Effector memory CD8-positive, alpha-beta T cell (primary cell): ENCODE results near the gene KCNMA1.

Source experiments
- ATAC-seq: fragments of 150-1000 bp; cut with Tn5 transposase; replicated peaks from 2 replicates; pipeline ENCODE4 v1.10.0; 2021; ENCODE audit warnings: mild to moderate bottlenecking, moderate library complexity
- DNase-seq, 3 experiments: peaks; one replicate each; pipeline ENCODE4 v3.0.0; 2021
- H3K27ac Mint-ChIP-seq, 2 donors: one replicate each; pipeline ENCODE4 v1.8.0; 2022; ENCODE audit warnings: mild to moderate bottlenecking in 2 of 2, mixed read lengths in 2 of 2, moderate library complexity in 2 of 2
- H3K27me3 Mint-ChIP-seq, 2 donors: one replicate each; pipeline ENCODE4 v1.8.0; 2022; ENCODE audit warnings: mixed read lengths in 2 of 2
- H3K36me3 Mint-ChIP-seq: one replicate; pipeline ENCODE4 v1.8.0; 2022; ENCODE audit warnings: mild to moderate bottlenecking, moderate library complexity, mixed read lengths; ENCODE audit not compliant: insufficient read depth
- H3K4me1 Mint-ChIP-seq, 2 donors: one replicate each; pipeline ENCODE4 v1.8.0; 2022; ENCODE audit warnings: low read depth in 2 of 2, mixed read lengths in 2 of 2
- H3K4me3 Mint-ChIP-seq, 2 donors: one replicate each; pipeline ENCODE4 v1.8.0; 2022; ENCODE audit warnings: mild to moderate bottlenecking in 2 of 2, mixed read lengths in 2 of 2, moderate library complexity in 2 of 2
- H3K9me3 Mint-ChIP-seq, 2 donors: one replicate each; pipeline ENCODE4 v1.8.0; 2022; ENCODE audit warnings: mixed read lengths in 2 of 2

The KCNMA1 gene

DNA sequence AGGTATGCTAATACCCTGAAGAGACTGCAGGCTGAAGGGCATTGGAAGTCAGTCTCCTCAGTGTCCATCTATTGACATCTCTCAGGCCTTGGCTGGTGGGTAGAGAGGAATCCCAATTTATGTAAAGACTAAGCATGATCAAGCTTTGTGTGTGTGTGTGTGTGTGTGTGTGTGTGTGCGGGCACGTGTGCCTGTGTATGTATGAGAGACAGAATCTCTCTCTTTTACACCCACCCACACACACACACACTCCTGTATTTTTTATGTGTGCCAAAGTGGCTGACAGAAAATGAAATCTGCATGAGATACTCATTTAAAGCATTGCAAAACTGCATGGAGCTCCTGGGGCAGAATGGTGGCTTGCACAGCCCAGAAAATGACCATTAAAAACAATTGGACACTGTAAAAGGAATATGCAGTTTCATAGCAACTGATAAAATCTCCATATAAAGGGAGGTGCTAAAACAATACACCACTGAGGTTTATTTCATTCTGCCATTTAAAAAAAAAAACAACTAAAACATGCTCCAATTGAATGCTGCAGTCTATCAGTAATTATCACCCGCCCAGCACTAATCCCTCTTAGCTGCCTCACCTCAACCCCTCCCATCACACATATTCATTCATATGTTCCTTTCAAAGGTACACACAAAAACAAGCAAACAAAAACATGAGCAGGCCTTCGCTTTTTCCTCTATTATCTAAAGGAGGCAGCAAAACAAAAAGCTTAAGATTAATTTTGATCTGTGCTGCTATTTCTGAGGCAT is 385.0 kb downstream of the KCNMA1 start:
- H3K27ac Mint-ChIP-seq, result peak overlapping the region; percentile 54 to 89

DNA sequence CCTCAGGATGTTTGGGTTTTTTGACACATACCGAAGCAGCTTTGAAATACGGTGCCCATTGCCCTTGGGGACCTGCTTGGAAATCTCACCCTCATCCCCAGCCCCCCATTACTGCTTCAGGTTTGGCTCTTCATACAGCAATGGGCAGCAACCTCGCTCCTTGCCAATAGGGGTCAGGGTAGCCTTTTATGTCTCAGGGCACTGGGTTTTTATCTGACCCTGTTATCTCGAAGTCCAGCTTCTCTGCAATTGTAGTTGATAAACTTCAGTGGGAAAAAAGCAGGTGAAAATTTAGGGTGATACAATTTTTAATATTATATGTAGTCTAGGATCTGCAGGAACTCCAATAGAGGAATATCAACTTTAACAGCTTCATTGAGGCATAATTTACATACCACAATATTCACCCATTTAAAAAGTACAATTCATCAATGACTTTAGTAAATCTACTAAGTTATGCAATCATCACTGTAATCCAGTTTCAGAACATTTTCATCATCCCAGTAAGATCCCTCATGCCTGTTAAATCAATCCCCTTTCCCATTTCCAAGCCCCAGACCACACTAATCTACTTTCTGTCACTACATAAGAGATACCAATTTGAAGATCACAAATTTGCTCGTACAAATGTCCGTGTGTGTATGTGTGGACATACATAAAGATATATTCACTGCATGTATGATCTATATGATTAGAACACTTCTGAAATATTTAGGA is 386.2 kb downstream of the KCNMA1 start:
- peaks cover 15 to 21% of the 10 kb centered on the region in 2 donors for H3K4me1 Mint-ChIP-seq
- peak overlapping the region in 1 of 2 donors; percentile 54 for H3K27ac Mint-ChIP-seq
- no peaks in the 10 kb centered on the region for H3K27me3 Mint-ChIP-seq
- DNase-seq (peak; percentile 15 to 27 (median 20)), ATAC-seq (peak; percentile 45)
- no peaks in the 10 kb centered on the region for H3K9me3 Mint-ChIP-seq
- H3K36me3 Mint-ChIP-seq, result no peaks in the 10 kb centered on the region
- no peak overlapping the region for H3K4me3 Mint-ChIP-seq

More for the DNA sequence above, 385.0 kb downstream of the KCNMA1 start:
- DNase-seq, result no peak
- Mint-ChIP-seq H3K4me3 (no peak overlapping the region), H3K36me3 (no peaks in the 10 kb centered on the region), H3K9me3 (peaks cover 0 to 2% of the 10 kb centered on the region in 2 donors), H3K4me1 (peaks cover 11 to 15% of the 10 kb centered on the region in 2 donors), H3K27me3 (no peaks in the 10 kb centered on the region)
- no peak for ATAC-seq

DNA sequence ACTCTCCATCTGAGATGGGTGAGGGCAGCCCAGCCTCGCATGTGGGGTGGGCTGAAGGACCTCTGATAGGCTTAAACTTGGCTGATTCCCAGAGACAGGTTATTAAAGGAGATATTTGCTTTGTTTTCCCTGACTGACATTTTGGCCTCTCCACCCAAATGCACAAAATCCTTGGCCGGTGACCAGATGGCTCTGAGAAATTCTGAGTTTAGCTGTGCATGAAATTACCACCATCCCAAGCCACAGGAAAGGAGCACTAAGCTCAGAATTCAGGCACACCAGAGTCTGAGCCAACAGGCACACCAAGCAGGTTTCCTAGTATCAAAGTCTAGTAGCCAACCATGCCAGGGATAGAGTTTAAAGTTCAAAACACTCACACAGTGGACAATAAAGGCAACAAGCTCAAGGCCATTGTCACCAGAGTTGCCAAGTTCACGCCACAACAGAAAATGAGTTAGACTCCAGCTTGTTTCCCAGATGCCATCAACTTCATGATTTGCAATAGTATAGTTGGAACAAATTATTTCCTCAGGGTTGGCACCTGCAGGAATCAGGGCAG is 387.6 kb downstream of the KCNMA1 start:
- no peak for ATAC-seq
- no peaks in the 10 kb centered on the region for H3K27me3 Mint-ChIP-seq
- no peaks in the 10 kb centered on the region for H3K36me3 Mint-ChIP-seq
- H3K27ac Mint-ChIP-seq, result no peak overlapping the region
- no peak for DNase-seq
- H3K4me3 Mint-ChIP-seq, result no peak overlapping the region
- H3K9me3 Mint-ChIP-seq, result no peaks in the 10 kb centered on the region
- peaks cover 15 to 21% of the 10 kb centered on the region in 2 donors for H3K4me1 Mint-ChIP-seq

DNA sequence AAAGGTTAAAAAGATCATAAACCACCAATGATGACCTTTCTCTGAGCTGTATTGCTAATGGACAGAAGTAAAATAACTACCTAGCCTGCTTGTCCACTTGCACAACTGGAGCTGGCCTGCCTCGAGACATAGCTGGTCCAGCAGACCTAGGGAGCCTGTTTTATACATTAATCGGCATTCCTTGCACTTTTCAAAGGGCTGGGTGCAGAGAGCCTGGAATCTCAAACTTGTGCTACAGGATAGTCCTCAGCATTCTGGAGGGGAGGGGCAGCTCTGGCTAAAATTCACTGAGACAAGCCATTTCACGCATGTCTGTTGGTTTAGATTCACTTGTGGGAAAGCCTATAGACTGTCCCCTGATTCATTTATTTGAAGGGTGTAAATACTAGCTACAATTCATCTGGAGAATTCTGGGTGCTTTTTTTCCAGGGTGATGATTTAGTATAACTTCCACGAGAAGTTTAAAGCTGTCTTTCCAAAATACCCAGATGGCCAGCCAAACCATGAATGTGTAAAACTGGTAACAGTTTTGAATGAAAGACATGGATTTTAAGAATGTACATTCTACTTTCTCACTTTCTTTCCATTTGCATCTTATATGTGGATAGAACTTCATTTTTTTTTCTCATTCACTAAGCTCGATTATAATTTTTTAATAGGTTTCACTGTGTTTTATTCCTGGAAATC is 389.4 kb downstream of the KCNMA1 start:
- Mint-ChIP-seq H3K4me3 (no peak overlapping the region), H3K4me1 (peaks cover 15 to 21% of the 10 kb centered on the region in 2 donors), H3K27ac (no peak overlapping the region), H3K27me3 (no peaks in the 10 kb centered on the region), H3K36me3 (no peaks in the 10 kb centered on the region), H3K9me3 (no peaks in the 10 kb centered on the region)
- ATAC-seq (no peak), DNase-seq (no peak)

DNA sequence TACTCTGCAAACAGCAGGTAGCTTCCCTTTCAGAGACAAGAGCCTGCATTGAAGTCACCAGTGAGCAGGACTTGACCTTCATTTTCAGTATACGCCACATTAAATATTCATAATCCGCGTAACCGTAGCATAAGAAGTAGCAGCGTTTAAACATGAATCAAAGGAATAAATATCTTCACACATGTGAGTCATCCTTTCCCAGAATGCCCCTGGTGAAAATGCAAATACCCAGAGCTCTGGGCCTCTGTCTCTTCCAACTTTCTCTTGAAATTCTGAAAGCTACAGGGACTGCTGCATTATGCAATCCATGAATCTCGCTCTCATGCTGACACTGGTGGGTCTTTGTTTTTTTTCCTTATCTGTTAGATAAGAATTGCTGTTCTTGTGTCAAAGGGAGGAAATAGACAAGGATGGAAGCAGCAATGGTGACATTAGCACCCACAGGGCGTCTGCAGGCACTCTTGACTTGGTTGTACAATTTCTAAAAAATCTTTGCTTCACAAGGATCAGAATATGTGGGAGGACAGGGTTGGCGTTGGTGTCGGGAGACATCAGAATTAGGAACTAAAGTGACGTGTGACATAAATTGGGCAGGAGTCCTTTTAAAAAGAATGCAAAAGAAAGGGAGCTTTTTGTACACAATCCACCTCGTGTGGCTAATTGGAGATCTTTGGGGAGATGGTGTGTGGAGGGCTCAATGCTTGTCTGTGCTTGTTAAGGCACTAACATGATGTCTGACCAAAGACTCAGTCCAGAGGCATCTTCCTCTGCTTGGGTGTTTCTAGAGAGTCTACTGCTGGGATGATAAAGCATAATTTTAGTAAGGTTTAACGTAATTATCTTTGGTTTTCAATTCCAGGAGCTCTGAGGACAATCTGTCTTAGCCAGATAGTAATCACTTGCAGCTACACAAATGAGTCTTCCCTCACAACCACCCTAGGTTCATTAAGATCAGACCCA is 390.3 kb downstream of the KCNMA1 start:
- H3K4me3 Mint-ChIP-seq, result peak overlapping the region in 1 of 2 donors; percentile 7
- no peak overlapping the region for H3K27ac Mint-ChIP-seq
- no peaks in the 10 kb centered on the region for H3K27me3 Mint-ChIP-seq
- H3K4me1 Mint-ChIP-seq, result peaks cover 7 to 15% of the 10 kb centered on the region in 2 donors
- ATAC-seq (no peak), DNase-seq (no peak)
- no peaks in the 10 kb centered on the region for H3K36me3 Mint-ChIP-seq
- no peaks in the 10 kb centered on the region for H3K9me3 Mint-ChIP-seq

DNA sequence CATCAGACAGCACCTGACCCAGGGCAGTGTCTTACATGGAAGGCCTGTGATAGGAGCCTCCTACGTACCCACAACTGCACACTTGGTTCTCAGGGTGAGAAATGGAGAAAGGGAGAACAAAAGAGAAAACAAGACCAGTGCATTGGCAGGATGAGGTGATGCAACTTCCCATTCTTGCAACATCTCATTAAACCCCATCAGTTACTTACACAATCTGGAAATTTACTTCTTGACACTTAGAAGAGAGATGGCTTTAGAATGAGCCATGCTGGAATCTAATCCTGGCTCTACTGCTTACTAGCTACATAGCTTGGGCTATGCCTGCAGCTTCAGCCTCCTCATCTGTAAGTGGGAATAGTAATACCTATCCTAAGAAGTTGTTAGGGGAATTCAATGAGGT is 391.7 kb downstream of the KCNMA1 start:
- DNase-seq, result no peak
- H3K36me3 Mint-ChIP-seq, result no peaks in the 10 kb centered on the region
- H3K9me3 Mint-ChIP-seq, result no peaks in the 10 kb centered on the region
- no peak overlapping the region for H3K4me3 Mint-ChIP-seq
- H3K27me3 Mint-ChIP-seq, result no peaks in the 10 kb centered on the region
- no peak overlapping the region for H3K27ac Mint-ChIP-seq
- H3K4me1 Mint-ChIP-seq, result peaks cover 0 to 13% of the 10 kb centered on the region in 2 donors
- ATAC-seq, result no peak

DNA sequence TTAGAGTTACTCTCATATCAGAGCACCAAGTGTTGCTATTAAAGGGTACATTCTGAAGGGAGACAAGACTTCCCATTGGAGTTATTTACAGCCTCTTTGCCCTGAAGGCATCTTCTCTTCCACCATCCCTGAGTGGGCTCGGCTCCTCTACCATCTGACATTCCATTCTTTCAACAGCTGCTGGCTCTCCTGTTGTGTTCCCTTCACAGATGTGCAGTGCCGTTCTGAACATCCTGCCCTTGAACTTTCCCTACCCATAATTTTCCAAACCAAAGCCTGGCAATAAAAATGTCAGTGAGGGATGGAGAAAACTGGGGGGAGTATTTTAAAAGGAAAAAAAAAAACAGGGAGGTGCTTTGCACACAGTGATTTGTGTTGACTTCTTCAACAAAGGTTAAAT is 392.9 kb downstream of the KCNMA1 start:
- no peak for ATAC-seq
- no peak overlapping the region for H3K4me3 Mint-ChIP-seq
- H3K27ac Mint-ChIP-seq, result no peak overlapping the region
- no peaks in the 10 kb centered on the region for H3K9me3 Mint-ChIP-seq
- no peak for DNase-seq
- H3K27me3 Mint-ChIP-seq, result no peaks in the 10 kb centered on the region
- H3K4me1 Mint-ChIP-seq, result peaks cover 0 to 13% of the 10 kb centered on the region in 2 donors
- H3K36me3 Mint-ChIP-seq, result no peaks in the 10 kb centered on the region

DNA sequence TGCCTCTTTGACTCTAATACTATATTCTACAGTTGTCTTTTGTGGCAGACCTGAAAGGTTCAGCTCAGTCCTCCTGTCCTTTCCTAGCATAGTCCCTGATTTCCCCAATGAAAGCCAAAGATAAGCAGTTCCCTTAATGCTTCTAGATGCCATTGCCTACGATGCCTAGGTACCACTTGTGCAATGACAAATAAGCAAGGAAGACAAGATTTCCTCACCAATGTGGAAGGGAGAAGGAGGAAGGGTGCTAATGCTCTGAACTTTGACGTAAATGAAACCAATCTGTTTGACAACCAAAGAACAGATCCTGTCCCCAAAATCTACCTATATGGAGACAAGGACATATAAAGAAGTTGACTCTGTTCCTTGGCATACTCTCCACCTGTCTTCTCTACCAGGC is 393.3 kb downstream of the KCNMA1 start:
- H3K27me3 Mint-ChIP-seq, result no peaks in the 10 kb centered on the region
- no peak overlapping the region for H3K27ac Mint-ChIP-seq
- no peak overlapping the region for H3K4me3 Mint-ChIP-seq
- H3K4me1 Mint-ChIP-seq, result peaks cover 0 to 13% of the 10 kb centered on the region in 2 donors
- DNase-seq, result no peak
- H3K9me3 Mint-ChIP-seq, result no peaks in the 10 kb centered on the region
- no peak for ATAC-seq
- H3K36me3 Mint-ChIP-seq, result no peaks in the 10 kb centered on the region

DNA sequence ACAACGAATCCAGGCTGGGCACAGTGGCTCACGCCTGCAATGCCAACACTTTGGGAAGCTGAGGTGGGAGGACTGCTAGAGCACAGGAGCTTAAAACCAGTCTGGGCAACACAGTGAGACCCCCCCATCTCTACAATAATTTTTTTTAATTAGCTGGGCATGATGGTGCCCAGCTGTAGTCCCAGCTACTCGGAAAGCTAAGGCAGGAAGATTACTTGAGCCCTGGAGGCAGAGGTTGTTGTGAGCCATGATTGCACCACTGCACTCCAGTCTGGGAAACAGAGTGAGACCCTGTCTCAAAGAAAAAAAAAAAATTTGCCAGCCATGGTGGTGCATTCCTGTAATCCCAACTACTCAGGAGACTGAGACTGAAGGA is 396.3 kb downstream of the KCNMA1 start:
- Mint-ChIP-seq H3K27me3 (no peaks in the 10 kb centered on the region), H3K36me3 (no peaks in the 10 kb centered on the region), H3K4me3 (no peak overlapping the region), H3K4me1 (peaks cover 0 to 3% of the 10 kb centered on the region in 2 donors), H3K9me3 (no peaks in the 10 kb centered on the region), H3K27ac (no peak overlapping the region)
- no peak for DNase-seq
- ATAC-seq, result no peak

DNA sequence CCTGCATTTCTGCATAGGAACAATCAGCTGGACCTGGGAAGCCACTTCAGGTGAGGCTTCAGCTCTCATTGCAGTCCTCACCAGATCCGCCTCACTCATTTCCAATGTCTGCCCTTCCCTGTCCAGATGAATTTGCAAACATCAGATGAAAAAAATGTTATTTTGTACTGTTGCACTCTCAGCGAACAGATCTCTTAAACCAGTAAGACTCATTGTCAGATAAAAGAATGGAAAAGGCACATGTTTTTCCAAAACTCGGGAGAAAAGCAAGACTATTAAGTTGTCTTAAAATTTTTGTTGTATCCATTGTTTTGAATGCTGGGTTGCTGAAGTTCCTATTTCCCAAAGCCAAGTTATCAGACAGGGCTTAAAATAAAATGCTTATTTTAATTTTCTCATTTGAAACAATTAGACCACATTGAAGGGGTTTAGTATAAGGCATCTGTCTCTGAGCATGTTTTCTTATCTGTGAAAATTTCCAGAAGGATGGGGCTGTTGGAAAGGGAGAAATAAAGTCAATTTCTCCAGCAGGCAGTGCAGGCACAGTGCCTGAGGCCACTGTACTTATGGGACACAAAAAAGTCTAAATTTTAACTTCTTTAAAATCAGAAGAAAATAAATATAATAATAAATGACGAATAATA is 396.8 kb downstream of the KCNMA1 start:
- no peak overlapping the region for H3K4me3 Mint-ChIP-seq
- H3K36me3 Mint-ChIP-seq, result no peaks in the 10 kb centered on the region
- peaks cover 0 to 3% of the 10 kb centered on the region in 2 donors for H3K4me1 Mint-ChIP-seq
- DNase-seq, result no peak
- H3K27ac Mint-ChIP-seq, result no peak overlapping the region
- H3K9me3 Mint-ChIP-seq, result no peaks in the 10 kb centered on the region
- H3K27me3 Mint-ChIP-seq, result peaks cover 0 to 3% of the 10 kb centered on the region in 2 donors
- no peak for ATAC-seq

DNA sequence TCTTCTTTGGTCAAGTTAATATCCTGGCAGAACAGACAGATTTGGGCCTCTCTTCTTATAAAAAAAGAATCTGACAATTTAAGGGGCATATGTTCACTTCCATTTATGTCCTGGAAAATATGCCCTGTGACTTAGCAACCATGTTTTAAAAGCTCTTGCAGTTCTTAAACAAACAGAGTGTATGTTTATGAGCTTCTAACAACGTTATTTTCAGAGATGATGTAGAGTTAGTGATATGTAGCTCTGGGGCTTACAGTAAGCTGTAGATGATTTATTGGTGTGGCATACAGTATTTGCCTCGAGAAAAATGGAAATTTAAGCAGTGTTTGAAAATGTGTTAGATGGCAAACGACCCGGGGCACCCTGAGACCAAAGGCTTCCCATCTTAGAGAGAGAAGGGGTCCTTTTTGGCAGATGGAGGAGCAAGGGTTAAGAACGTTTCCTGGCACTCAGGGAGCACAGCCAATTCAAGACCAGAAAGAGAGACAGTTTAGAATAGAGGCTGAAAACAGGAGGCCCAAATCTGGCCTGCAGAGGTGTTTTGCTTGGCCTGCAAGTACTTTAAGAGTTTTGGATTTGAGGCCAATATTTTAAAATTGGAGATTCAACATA is 397.5 kb downstream of the KCNMA1 start:
- Mint-ChIP-seq H3K27me3 (peaks cover 0 to 10% of the 10 kb centered on the region in 2 donors), H3K9me3 (no peaks in the 10 kb centered on the region), H3K4me3 (no peak overlapping the region), H3K27ac (no peak overlapping the region), H3K4me1 (peaks cover 0 to 3% of the 10 kb centered on the region in 2 donors), H3K36me3 (no peaks in the 10 kb centered on the region)
- no peak for ATAC-seq
- DNase-seq, result no peak

DNA sequence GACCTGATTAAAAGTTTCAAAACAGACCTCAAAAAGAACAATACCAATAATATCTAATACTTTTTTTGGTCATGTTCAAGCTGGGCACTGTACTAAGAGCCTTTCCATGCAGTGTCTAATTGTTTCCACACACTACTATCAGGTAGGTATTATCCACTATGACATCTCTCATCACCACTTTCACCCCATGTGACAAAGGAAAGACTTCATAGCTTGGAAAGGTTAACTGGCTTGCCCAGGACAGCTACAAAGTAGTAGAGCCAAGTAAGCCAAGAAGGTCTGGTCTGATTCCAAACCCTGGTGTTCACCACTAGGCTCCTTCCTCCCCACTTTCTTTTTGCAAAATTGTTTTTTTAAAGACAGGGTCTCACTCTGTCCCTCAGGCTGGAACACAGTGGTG is 400.5 kb downstream of the KCNMA1 start:
- Mint-ChIP-seq H3K27ac (no peak overlapping the region), H3K36me3 (no peaks in the 10 kb centered on the region), H3K4me1 (no peaks in the 10 kb centered on the region), H3K4me3 (no peak overlapping the region), H3K27me3 (peaks cover 0 to 10% of the 10 kb centered on the region in 2 donors), H3K9me3 (no peaks in the 10 kb centered on the region)
- no peak for ATAC-seq
- DNase-seq, result no peak
